Measurements from ENCODE around the gene OMG. TPM values are rescaled to one million over a fixed set of nuclear protein-coding genes. Genes with fewer than 3 reads are reported as not detected.

OMG gene
- total and polyA plus RNA-seq, 2 donors (not counting 3 experiments of a cell fraction or from before 2014, with no cell fraction given): 0.86 TPM; not detected in 1

GRCh38 chr17:31251105-31251969 is 45.7 kb downstream of the OMG start:
- H4K20me1 ChIP-seq (replicated peaks; ENCODE audit: control insufficient read depth, extremely low read depth, insufficient read depth, low read length): no peaks in the 10 kb centered on the region
- no peak overlapping the region for H2AFZ ChIP-seq (ENCODE audit: low read depth, low read length)
- no peaks in the 10 kb centered on the region for H3K36me3 ChIP-seq (ENCODE audit: control insufficient read depth in 2 of 2, extremely low read depth in 1 of 2, insufficient read depth in 2 of 2, low read length in 2 of 2)
- intact Hi-C loops (cut with micrococcal nuclease) (no loop called here), dilution Hi-C loops (cut with MboI; ENCODE audit: extremely low pct_ligation_motif_present, low sequenced_read_pairs) (no loop called here)
- DNase-seq (ENCODE audit: low read depth, low spot score) (no peak), FAIRE-seq (no peak)
- no peaks in the 10 kb centered on the region for H3K27me3 ChIP-seq (ENCODE audit: control insufficient read depth in 2 of 2, insufficient read depth in 2 of 2, low read length in 2 of 2)
- POLR2A ChIA-PET: no interaction called here
- no peaks in the 10 kb centered on the region for H3K9me1 ChIP-seq (replicated peaks; ENCODE audit: control insufficient read depth, extremely low read depth, insufficient read depth, low read length)
- CTCF ChIA-PET: interaction anchor here (0.8 to 2.4 kb wide), 4 partner anchors 9 to 31 kb away, joined by 3 to 8 read pairs (median 4); no protein-coding TSS in a partner anchor
- no peak overlapping the region for H3K9ac ChIP-seq (replicated peaks; ENCODE audit: extremely low read depth, insufficient read depth, low read length)
- H3K4me1 ChIP-seq (ENCODE audit: control insufficient read depth, extremely low read depth, insufficient read depth, low read length): peaks cover 5% of the 10 kb centered on the region
- no peak for TF ChIP-seq FOS (IDR thresholded peaks at IDR 0.05; ENCODE audit: borderline replicate concordance, insufficient read depth, low read length)
- no peaks in the 10 kb centered on the region for H3K79me2 ChIP-seq (ENCODE audit: control insufficient read depth, insufficient read depth, low read length)
- H3K9me3 ChIP-seq (replicated peaks; ENCODE audit: control insufficient read depth, insufficient read depth, low read length): no peaks in the 10 kb centered on the region
- BruUV-seq (replicated peaks): no TSS peak
- H3K4me2 ChIP-seq (ENCODE audit: insufficient read depth, low read length): no peak overlapping the region
- no peak overlapping the region for H3K27ac ChIP-seq (ENCODE audit: insufficient read depth, low read depth, low read length)
- no peak overlapping the region for H3K4me3 ChIP-seq (replicated peaks in 1 of 3; ENCODE audit: insufficient read depth in 1 of 3, low read depth in 1 of 3, low read length in 3 of 3)

GRCh38 chr17:31250229-31250628 is 46.8 kb downstream of the OMG start:
- H3K27ac ChIP-seq (ENCODE audit: insufficient read depth, low read depth, low read length): no peak overlapping the region
- H3K79me2 ChIP-seq (ENCODE audit: control insufficient read depth, insufficient read depth, low read length): no peaks in the 10 kb centered on the region
- no peak overlapping the region for H3K4me2 ChIP-seq (ENCODE audit: insufficient read depth, low read length)
- ChIA-PET CTCF (interaction anchor here (2.4 kb wide), 1 partner anchor 12 kb away, joined by 8 read pairs; no protein-coding TSS in a partner anchor), POLR2A (no interaction called here)
- no peak overlapping the region for H2AFZ ChIP-seq (ENCODE audit: low read depth, low read length)
- H3K27me3 ChIP-seq (ENCODE audit: control insufficient read depth in 2 of 2, insufficient read depth in 2 of 2, low read length in 2 of 2): no peaks in the 10 kb centered on the region
- no TSS peak for BruUV-seq (replicated peaks)
- no peak for FAIRE-seq
- H3K9ac ChIP-seq (replicated peaks; ENCODE audit: extremely low read depth, insufficient read depth, low read length): no peak overlapping the region
- peaks cover 4% of the 10 kb centered on the region for H3K4me1 ChIP-seq (ENCODE audit: control insufficient read depth, extremely low read depth, insufficient read depth, low read length)
- TF ChIP-seq JUN (IDR thresholded peaks at IDR 0.05; ENCODE audit: borderline replicate concordance, insufficient read depth, insufficient read length, low read depth): no peak
- TF ChIP-seq POLR2A (IDR thresholded peaks at IDR 0.05; ENCODE audit: low read depth, low read length): no peak
- no peak for TF ChIP-seq FOS (IDR thresholded peaks at IDR 0.05; ENCODE audit: borderline replicate concordance, insufficient read depth, low read length)
- no peak for TF ChIP-seq GATA2 (IDR thresholded peaks at IDR 0.05; ENCODE audit: insufficient read depth, insufficient read length, low read depth, low read length)
- no peak for TF ChIP-seq MYC (IDR thresholded peaks at IDR 0.05; ENCODE audit: low read depth, low read length)
- TF ChIP-seq EZH2 (IDR thresholded peaks at IDR 0.05; ENCODE audit: borderline replicate concordance, low read depth, low read length, severe bottlenecking): no peak
- no peak for TF ChIP-seq POLR2AphosphoS5 (IDR thresholded peaks at IDR 0.05; ENCODE audit: insufficient read depth, low read depth, low read length)
- no peak for TF ChIP-seq MAX (IDR thresholded peaks at IDR 0.05; ENCODE audit: insufficient read depth, insufficient read length)
- TF ChIP-seq CTCF (IDR thresholded peaks at IDR 0.05; ENCODE audit: extremely low read depth in 1 of 2, insufficient read depth in 1 of 2, low read depth in 1 of 2, low read length in 2 of 2): no peak
- intact Hi-C loops (cut with micrococcal nuclease): no loop called here
- no peaks in the 10 kb centered on the region for H3K9me3 ChIP-seq (replicated peaks; ENCODE audit: control insufficient read depth, insufficient read depth, low read length)
- no peaks in the 10 kb centered on the region for H3K36me3 ChIP-seq (ENCODE audit: control insufficient read depth in 2 of 2, extremely low read depth in 1 of 2, insufficient read depth in 2 of 2, low read length in 2 of 2)
- DNase-seq (ENCODE audit: low read depth, low spot score): peak; percentile 20
- dilution Hi-C loops (cut with MboI; ENCODE audit: extremely low pct_ligation_motif_present, low sequenced_read_pairs): no loop called here
- no peaks in the 10 kb centered on the region for H3K9me1 ChIP-seq (replicated peaks; ENCODE audit: control insufficient read depth, extremely low read depth, insufficient read depth, low read length)
- no peak overlapping the region for H3K4me3 ChIP-seq (replicated peaks in 1 of 3; ENCODE audit: insufficient read depth in 1 of 3, low read depth in 1 of 3, low read length in 3 of 3)
- no peaks in the 10 kb centered on the region for H4K20me1 ChIP-seq (replicated peaks; ENCODE audit: control insufficient read depth, extremely low read depth, insufficient read depth, low read length)
